ENCODE results near the gene EEF1AKMT1.
A peak's percentile ranks its signal among the peaks of the same experiment; 100 is the strongest.

Gene EEF1AKMT1, protein sequence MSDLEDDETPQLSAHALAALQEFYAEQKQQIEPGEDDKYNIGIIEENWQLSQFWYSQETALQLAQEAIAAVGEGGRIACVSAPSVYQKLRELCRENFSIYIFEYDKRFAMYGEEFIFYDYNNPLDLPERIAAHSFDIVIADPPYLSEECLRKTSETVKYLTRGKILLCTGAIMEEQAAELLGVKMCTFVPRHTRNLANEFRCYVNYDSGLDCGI

DNA sequence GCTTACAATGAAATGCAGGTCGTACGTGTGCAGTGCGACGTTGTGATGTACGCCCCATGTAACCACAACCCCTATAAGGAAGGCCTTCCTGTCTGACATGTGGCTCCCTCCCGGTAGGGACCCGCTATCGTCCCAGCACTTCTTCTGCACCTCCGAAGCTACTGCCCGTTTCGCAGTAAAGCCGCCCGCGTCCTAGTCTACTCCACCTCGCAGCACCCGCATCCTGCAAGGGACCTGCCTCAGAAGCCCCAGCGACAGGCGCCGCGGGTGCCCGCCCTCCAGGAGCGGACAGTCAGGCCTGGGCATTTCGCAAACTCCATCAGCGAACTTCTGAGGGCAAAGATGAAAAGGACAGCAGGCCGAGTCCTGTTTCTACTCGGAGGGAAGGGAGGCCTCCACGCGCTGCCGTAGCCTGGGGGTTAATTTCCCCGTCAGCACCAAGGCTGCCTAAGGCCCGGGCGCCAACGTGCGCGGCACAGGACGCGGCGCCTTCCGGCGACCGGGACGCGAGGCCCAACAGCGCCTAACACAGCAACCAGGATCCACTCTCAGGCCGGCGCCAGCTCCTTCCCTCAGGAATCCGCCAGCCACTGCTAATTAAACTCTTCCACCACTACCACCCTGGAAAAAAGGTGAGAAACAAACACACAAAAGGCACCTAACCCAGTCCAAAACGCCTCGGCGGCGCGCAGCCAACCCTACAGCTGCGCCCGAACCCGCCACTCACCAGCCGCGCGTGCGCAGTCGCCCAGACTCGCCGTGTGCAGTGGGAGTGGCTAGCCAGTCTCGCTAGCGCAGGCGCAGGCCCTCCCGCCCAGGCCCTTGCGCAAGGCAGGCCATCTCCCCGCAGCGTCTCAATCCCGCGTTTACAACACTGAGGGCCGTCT is at the start of gene EEF1AKMT1:
Gene EEF1AKMT1 (minus strand): TSS at position 768 of the 887 bp plus-strand sequence. CDS start 16,363 bp downstream, outside the sequence.
- DNase-seq (ENCODE audit: low read depth in 2 of 2), result peak; percentile 83 to 85

GRCh38 chr13:20823071-20823470 is 49.3 kb upstream of the EEF1AKMT1 start:
- DNase-seq (ENCODE audit: low read depth in 2 of 2), result no peak

DNA sequence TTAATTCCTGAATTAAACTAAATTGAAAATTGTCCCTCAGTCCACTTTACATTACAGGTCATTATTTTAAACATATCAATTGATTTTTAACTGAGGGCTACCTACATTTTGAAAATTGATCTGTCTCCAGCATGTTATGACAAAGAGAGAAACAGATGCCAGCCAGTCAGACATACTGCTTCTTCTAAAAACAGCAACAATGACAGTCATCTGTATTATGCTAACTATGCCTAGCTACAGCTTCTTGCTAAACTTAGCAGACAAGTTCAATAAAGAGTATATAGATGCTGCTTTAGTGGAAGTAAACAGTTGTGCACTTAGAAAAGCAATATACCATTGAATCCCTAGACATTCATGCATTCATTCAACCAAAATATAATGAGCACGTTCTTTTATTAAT is 48.6 kb upstream of the EEF1AKMT1 start:
- no peak for DNase-seq (ENCODE audit: low read depth in 2 of 2)

DNA sequence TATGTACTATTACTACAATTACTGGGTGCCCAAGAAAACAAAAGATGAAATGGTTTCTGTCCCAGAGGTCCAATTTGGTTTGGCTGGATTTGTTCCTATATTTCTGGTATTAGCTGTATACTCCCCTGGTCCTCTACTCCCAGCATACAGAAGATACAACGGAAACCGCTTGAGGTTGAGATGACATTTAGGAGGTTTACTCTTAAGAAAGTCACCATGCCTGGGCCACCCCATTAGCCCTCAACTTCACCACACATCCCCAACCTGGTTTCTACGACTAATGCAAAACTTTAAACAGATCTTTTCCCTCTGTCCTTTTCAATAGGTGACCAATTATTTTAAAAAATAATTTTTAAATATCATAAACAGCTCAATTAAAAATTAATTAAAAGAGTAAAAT is 46.0 kb upstream of the EEF1AKMT1 start:
- DNase-seq (ENCODE audit: low read depth in 2 of 2), result no peak

GRCh38 chr13:20815464-20815863 is 41.7 kb upstream of the EEF1AKMT1 start:
- no peak for DNase-seq (ENCODE audit: low read depth in 2 of 2)

- DNase-seq (ENCODE audit: low read depth in 2 of 2), result peak; percentile 88 to 89
Measured at GRCh38 chr13:20814224-20814910, 40.6 kb upstream of the EEF1AKMT1 start.

GRCh38 chr13:20812890-20813289 is 39.1 kb upstream of the EEF1AKMT1 start:
- no peak for DNase-seq (ENCODE audit: low read depth in 2 of 2)

DNA sequence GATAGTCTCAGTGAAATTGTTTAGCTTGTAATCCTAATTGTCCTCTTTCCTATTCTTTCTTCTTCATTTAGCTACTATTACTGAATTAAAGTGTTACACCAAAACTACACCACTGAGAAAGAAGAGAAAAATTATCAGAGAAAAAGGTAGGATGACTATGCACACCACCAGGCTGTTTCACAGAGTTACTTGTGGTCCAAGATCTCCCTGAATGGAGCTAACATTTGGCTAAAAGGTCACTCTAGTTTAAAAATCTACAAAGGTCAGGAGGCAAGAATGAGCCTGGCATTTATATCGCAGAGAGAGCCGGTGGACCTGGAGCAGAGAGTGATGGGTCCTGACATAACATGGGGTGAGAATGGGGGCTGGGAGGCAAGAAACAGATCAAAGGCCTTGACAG is 37.0 kb upstream of the EEF1AKMT1 start:
- DNase-seq (ENCODE audit: low read depth in 2 of 2), result no peak

GRCh38 chr13:20808874-20809273 is 35.1 kb upstream of the EEF1AKMT1 start:
- no peak for DNase-seq (ENCODE audit: low read depth in 2 of 2)

DNA sequence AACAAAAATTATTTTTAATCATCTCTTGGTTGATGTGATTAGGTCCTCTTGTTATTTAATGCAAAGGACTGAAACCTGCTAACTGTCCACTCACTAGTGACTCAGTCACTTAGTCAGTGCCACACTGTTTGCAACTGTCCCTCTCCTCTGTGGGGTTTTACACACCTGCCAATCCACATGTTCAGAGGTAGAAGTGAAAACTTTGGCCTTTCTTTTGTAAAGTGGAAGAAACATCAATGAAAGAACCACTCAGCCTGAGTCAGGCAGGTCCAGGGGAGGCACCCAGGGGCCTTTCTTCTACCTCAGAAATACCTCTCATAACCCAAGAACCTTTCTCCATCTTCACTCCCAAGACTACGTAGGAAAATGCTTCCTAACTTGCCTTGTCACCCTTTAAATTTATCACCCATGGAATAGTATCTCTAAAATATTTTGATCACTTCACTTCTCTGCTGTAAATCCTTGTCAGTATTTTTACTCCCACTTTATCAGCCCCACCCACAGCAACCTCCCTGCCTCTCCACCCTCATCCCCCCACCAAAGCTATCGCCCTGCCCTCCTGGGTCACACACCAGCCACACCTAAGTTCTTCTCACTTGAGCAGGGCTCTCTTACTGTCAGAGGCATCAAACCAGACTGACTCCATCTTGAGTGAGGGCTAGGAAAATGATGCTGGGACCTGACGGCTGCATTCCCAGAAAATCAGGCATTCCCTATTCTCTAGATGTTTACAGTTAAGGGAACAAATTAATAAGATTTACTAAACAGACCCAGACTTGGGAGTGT is 29.6 kb upstream of the EEF1AKMT1 start:
- no peak for DNase-seq (ENCODE audit: low read depth in 2 of 2)

DNA sequence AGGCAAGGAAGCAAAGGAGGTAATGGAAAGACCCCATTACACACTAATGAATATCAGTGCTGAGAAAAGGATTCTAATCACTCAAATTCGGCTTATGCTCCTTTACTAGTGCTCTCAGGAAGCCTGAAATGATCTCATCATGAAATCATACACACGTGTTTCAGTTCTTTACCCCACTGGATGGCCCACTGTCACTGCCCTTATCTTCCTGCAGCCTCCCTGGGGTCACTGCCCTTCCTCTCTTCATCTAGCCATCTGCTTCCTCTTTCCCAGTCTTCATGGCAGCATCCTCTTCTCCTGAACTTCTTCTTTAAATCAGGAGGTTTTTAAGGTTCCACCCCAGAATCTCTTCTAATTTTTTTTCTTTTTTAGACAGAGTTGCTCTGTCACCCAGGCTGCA is 27.9 kb upstream of the EEF1AKMT1 start:
- no peak for DNase-seq (ENCODE audit: low read depth in 2 of 2)

DNA sequence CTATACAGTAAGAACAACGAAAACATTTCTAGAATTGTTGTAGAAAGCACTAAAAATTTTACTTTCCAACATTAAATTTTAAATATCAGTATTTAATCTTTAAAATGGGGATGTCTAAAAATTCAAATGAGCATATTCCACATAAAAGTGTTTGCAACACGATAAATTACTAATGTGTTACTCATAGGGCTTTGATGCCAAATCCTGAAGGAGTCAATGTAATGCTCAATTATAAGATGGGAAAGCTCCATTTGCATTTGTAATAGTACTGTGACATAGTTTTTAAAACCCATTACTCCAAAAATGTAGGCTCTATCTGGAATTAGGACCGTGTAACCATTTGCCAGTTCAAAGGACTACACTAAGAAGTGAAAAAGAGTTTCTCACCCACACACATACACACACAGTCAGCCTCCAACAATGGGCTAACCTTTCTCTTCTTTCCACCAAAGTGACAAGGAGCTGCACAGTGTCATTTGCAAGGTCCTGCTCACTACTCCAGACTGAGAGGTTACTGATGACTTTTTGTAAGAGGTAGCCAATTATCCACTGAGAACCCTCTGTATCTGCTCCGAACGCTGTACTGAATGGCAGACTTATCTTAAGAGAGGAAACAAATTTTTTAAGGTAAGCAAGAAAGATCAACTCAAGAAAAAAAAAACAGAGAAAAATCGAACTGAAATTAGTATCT is 26.1 kb upstream of the EEF1AKMT1 start:
- no peak for DNase-seq (ENCODE audit: low read depth in 2 of 2)

DNA sequence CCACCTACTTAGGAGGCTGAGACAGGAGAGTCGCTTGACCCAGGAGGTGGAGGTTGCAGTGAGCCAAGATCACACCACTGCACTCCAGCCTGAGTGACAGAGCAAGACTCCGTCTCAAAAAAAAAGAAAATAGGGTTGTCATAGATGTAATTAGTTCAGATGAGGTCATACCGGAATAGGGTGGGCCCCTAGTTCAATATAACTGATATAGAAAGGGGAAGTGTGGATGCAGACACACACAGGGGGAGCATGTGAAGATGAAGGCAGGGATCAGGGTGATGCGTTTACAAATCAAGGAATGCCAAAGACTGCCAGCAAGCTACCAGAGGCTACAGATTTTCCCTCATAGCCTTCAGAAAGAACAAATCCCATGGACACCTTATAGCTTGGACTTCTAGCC is 24.3 kb upstream of the EEF1AKMT1 start:
- no peak for DNase-seq (ENCODE audit: low read depth in 2 of 2)

DNA sequence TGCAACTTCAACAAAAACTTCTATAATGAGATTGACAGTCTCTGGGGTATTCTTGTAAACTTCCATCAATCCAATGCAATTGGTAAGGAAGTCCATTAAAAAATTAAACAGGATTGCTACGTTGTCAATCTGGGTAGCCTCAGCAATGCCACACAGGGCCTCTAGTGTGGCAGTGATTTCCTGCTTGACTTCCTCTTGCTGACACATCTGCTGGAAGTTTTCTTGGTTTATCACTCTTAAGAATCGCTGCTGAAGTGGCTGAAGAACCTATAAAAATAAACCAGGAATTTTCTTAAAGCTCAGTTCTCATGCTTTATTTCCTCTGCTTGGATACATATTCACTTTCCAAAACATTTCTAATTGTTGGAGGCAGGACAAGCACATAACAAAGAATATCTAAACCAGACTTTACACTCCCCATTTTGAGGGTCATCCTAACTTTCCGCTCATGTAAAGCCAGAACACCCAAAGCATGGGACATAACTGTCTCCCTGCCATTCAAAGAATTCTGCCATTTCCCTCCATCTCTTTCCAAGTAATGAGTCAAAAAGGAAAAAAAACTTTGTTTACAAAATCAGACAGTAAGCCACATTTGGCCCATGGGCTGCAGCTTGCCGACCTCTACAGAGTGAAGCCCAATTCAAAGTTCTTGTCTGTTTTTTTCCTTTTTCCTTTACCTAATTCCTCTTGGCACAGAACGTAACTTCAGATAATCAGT is 23.2 kb upstream of the EEF1AKMT1 start:
- DNase-seq (ENCODE audit: low read depth in 2 of 2), result no peak

GRCh38 chr13:20789665-20790064 is 15.9 kb upstream of the EEF1AKMT1 start:
- no peak for DNase-seq (ENCODE audit: low read depth in 2 of 2)

DNA sequence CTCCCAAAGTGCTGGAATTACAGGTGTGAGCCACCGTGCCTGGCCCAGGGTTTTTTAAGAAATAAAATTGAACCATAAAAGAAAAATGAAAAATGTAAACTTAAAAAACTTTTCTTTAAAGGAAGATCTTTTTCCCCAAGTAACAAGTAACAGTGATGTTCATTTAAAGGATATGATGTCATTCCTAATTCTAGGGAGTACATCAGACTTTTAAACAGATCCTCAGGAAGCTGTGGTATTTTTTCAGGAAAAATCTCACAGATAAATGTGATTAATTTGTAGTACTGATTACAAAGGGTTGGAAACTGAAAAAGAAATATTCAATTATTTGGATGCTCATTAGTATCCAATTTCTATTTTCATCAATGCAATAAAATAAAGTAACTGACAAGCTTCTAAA is 14.6 kb upstream of the EEF1AKMT1 start:
- no peak for DNase-seq (ENCODE audit: low read depth in 2 of 2)

- no peak for DNase-seq (ENCODE audit: low read depth in 2 of 2)
Measured at GRCh38 chr13:20787180-20787579, 13.4 kb upstream of the EEF1AKMT1 start.

GRCh38 chr13:20782116-20782708 is 8.5 kb upstream of the EEF1AKMT1 start:
- no peak for DNase-seq (ENCODE audit: low read depth in 2 of 2)

- no peak for DNase-seq (ENCODE audit: low read depth in 2 of 2)
Measured at GRCh38 chr13:20780317-20780716, 6.6 kb upstream of the EEF1AKMT1 start.

DNA sequence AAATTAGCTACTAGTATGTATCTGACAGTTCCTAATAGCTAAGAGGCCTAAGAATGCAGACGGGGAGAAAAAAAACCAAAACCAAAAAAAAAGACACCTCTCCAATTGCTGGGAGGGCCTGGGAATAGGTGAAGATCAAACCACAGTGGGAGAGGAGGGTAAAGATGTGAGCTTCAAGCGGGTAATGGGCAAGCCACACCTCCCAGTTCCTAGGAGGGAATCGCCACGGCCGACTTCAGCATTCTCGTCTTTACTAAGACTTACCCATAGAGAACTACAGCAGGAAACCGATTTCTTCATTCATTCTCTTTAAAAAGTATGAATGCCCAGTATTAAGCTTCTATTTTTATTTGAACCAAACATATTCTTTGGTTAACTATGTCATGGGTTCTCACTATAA is 5.6 kb upstream of the EEF1AKMT1 start:
- no peak for DNase-seq (ENCODE audit: low read depth in 2 of 2)
